GM21390 (cell line): ENCODE measurements around the gene CACNA1E.

Source experiments
- ATAC-seq: cut with Tn5 transposase; IDR thresholded peaks from one replicate; pipeline ENCODE4 v1.9.1; 2021; ENCODE audit not compliant: unreplicated experiment

CACNA1E gene

DNA sequence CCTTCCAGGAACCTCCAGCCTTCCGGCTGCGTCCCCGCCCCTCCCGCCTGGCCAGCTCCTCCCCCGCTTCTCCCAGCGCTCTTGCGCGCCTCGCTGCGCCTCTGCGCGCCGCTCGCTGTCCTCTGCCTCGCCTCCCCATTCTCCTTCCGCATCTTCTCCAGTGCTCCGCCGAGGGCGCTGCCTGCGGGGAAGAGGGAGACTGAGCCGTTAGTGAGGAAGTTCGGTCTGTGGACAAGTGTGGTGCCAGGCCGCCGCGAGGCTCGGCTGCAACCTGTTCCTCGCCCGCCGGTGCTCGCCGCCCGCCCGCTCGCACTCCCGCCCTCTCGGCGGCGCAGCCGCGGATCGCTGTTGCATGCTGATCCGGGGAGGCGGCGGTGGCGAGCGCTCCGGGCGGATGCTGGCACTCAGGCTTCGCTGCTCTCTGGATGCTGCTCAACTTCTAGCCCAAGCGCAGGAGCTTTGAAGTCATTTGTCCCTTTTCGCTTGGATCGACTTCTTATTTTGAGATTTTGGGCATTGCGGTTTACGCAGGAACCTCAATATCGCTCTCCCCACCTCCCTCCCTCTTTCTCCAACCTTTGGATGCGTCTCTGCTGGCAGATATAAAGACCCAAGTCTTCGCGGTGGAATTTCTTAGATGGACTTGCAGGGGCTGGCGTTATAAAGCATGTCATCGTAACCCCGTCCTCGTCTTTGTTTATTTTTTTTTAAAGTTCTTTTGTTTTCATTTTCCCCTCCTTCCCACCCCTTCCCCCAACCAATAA is 614 bp upstream of the CACNA1E start:
- ATAC-seq = peak; percentile 46

DNA sequence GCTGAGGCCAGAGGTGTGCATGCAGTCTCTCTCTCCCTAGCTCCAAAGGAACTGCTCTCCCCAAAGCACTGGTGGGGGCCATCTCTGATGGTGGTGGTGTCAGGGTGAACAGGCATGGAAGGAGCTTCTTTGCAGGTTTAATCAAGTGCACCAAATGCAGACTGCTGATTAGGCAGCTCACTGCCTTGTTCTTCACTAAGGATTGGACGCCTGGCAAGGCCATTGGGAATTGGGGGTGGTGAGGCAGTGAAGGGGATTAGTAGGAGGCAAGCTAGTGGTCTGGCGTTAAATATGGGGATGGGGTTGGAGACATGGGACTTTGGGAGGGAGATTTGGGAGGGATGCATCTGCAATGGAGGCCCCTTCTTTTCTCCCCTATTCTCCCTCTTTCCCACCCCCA is 1.5 kb downstream of the CACNA1E start:
- ATAC-seq = no peak

DNA sequence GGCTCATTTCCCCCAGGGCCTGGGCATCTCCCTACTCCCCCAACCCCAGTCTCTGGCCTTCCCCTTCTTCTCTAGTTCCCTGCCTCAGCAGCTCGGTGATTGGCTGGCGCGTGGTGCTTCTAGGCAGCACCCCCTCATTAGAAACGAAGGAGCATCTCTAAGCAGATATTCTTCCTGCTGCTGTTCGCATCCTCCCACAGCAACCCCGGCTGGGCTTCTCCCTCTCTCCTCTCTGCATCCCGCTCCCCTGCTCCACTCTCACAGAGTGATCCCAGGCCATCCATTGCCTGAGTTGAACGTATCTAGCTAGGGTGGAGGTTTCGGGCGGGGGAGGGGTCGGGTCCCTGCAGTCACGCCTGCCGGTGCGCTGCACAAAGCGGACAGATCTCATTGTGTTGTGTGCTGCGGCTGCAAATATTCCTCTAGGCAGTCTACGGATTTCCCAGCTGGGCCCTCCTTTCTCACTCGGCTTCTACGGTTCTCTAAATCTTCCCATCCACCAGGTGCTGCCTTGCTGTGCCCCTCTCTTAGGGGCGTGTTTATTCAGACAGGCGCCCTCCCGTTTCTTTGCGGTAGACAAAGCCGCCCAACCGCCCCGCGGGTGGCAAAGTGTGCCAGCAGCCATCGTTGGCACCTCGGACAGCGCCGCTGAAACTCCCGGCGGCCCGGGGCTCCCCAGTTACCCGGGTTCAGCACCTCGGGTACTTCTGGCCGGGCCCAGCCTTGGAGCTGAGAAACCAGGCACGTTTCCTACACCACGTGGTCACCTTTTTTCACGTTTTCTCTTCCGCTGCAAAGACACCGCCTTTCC is 2.2 kb downstream of the CACNA1E start:
- peak; percentile 42 for ATAC-seq

DNA sequence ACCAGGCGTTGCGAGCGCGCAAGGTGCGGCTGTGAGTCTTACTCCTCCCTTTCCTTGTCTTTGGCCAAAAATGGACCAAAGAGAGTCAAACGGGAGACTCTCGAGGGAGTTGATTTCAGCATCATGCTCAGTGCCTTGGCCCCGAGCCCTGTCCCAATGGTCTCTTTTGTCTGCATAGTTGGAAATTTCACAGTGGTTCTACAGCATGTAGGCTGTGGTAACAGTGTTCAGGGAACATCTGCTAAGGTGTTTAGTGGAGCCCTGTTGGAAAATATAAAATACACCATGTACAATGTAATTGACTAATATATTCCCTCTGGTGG is 2.7 kb downstream of the CACNA1E start:
- ATAC-seq = peak; percentile 1

DNA sequence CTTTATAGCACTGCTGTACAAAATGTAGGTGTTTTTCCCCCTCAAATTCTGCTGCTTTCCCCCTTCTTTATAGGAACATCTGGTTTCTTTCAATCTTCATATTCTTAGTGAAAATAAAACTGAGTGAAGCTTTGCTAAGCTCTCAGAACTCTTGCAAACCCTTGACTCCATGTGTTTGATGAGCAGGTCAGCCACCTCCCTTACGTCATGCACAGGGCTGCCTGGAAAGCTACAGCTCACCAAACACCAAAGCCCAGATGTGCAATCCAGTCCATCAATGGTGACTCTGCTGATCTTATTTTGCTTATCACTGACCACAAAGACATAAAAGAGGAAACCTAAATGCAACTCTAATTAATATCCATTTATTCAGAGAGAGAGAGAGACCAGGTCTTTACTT is 5.5 kb downstream of the CACNA1E start:
- ATAC-seq = no peak

DNA sequence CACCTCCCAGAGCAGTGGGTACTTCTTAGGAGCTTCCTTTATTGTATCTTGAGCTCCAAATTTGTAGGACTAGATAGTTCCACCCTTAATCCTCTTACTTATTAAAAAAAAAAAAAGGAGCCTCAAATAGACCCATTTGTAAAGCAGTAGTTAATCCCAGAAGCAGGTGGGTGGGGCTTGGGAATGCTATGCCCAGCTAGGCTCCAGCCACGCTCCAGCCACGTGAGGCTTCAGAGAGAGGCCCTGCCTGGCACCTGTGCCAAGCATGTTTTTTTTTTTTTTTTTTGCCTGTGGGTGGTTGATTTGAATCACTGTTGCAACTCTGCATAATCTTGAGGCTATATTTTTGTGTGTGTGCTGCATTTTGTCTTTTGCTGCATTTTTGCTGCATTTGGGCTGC is 7.0 kb downstream of the CACNA1E start:
- no peak for ATAC-seq

DNA sequence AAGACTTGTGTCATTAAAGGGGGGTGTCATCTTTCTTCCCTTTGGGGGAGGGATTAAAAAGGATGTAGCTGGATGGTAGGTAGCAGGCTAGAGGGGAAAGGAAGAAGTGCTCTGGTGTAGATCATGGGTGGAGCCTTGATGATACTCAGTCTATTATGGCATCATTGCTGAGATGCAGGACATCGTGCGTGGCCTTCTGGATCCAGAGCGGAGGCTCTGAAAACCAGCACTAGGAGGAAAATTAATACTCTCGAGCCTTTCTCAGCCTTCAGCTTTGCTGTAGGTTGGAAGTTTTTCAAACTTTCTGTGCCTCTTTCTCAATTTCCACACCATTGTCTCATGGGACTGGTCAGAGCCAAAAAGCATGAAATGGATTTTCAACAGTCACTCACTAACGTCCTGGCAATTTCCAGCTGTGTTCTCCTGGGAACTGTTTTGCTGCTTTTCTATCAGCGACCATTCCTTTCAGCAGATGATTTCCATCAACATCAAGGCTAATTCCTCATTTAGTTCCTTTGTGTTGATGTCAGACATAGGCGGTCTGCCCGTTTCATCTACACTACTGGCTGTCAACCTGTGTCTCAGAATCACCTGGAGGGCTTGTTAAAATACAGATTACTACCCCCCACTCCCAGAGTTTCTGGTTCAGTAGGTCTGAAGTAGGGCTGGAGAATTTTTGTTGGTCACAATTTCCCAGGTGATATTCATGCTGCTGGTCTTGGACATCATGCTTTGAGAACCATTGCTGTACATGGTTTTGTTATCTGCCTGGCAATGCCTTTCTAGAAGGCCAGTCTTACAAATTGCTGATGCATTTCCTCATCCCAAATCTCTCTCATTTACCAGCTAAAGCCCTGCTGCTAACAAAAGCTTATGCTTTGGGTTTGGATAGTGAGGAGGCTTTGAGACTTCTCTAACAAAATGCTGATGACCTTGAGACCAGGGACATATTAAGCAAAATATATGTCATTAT is 7.7 kb downstream of the CACNA1E start:
- no peak for ATAC-seq

DNA sequence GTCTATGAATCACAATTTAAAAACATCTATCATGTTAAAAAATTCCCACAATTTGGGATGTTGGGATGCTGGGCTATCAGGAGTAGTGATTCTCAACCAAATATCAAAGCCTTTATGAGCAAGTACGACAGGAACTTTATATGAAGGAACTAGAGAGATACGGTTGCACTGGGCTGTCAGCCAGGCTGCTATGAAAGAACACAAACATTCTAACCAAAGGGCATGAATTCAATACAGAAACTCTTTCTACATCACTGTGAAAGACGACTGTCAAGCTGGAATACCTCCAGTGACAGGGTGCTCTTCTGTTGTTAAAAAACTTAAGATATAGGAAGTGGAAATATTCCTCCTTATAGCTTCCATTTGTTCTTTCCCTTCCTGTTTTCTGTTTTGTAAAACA is 9.8 kb downstream of the CACNA1E start:
- no peak for ATAC-seq

DNA sequence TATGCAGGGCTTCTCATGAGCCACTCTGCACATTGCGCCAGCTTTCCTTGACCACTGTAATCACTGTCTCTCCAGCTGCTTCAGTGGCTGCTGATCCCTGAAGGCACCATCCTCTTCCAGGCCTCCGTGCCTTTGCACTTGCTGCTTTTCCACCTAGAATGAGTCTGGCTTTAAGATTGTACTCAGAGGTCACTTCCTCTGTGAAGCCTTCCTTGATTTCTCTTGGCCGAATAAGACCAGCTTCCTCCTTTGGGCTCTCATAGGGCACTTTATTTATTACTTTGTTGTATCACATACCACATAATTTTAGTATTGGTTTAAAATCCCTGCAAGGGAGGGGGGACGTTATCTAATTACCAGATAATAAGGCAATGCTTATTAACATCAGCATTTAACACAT is 10.6 kb downstream of the CACNA1E start:
- no peak for ATAC-seq

DNA sequence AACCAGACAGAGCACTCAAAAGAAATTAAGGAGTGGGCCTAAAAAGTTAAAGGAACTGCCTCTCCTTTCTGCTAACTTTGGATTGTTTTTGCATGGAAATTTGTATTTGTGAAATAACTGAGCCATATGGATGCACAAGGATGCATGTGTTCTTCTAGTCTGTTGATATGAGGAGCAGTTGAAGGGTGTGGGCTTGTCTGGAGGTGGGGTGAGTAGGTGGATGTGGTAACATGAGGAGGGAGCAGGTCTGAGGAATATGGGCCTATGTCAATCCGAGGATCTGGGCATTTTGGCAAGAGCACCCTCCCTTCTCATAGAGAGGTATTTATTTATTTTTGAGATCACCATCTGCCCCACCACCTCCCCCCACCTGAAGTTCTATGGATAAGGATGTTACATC is 13.4 kb downstream of the CACNA1E start:
- no peak for ATAC-seq

DNA sequence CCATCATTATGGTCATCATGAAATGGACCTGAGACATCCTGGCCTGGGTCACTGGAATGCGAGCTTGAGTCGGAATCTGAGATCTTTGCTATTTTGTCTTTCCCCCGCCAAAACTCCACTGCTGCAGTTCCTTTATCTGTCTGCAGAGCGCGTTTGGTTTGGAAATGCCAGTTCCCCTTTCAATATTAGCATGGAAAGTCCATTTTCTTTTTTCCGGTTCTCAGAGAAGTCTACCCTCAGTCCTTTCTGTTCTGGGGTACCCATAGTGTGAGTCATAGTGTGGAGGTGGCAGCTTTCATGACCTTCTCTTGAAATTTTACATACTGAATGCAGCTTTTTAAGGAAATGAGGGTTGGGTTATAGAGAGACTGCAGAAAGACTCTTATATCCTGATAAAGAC is 14.6 kb downstream of the CACNA1E start:
- ATAC-seq = no peak

DNA sequence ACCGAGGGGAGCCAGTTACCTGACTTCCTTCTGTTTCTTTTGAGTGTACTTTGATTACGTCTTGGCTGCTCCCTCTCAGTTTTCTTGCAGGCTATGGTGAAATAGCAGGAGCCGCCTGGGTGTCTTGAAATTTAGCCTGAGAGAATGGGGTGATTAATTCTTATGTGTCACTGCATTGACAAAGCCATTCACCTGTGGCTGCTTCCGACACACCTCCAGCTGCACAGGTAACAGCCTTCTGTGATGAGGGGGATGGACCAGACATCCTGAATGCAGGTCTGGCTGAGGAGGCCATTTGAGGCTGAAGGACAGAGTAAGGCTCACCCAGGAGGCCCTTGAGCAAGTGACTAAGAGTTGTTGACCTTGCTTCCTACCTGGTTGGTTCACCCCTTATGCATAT is 16.5 kb downstream of the CACNA1E start:
- no peak for ATAC-seq

DNA sequence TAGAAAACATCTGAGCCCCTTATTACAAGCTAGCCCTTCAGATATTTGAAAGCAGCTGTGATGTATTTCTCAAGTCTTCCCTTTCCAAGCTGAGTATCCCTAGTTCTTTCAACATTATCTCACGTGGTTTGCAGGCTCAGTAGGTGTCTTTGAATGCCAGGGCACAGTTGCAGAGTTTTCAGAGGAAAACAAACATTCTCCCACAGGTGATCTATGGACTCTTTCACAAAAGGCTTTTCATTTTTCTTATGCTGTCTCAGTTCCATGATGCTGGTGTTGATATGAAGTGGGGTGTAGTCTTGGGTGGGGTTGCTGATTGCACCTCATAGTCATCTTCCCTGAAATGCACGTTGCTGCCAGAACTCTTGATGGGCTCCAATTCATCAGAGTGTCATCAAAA is 17.3 kb downstream of the CACNA1E start:
- no peak for ATAC-seq

DNA sequence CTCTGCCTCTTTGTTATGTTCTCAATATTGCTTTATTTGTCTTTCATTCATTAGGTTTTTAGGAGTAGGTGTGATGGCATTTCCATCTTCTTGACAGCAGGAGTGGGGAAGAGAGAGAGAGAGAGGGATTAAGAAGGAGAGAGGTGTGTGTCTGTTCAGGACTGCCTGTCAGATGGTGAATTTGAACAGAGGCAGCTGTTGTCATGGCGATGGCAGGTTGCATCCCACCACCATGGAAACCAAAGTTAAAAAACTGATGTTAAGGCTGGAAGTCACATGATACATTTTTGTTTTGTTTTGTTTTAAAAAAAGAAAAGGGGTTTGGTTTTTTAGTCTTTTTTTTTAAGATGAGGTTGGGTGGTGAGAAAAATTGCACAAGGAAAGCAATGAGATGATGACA is 18.3 kb downstream of the CACNA1E start:
- no peak for ATAC-seq

DNA sequence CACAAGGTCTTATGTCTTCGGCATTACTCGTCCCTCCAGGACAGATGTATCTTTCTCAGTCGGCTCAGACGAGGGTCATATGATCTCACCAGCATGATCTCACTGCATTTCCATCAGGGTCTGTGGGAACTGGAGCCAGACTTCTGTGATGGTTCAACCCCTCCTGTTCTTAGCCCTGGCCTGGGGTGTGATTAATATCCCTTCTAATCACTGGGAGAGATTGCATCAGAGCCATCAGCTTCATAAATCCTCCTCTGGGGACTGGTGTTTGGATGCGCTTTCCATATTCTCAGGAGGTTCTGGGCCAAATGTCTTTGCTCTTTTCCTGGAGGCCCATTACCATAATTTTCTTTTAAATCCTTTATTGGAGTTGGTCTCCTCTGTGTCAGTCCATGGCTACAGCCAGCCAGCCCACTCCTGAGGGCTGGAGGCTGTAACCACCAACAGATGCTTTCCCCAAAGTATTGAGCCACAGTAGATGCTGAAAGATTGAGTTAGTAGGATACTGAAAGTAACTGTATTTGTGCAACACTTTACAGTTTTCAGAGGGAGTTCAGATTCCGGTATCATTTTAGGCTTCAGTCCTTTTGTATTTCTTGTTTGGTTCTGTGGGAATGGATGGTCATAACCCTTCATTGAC is 20.0 kb downstream of the CACNA1E start:
- no peak for ATAC-seq

DNA sequence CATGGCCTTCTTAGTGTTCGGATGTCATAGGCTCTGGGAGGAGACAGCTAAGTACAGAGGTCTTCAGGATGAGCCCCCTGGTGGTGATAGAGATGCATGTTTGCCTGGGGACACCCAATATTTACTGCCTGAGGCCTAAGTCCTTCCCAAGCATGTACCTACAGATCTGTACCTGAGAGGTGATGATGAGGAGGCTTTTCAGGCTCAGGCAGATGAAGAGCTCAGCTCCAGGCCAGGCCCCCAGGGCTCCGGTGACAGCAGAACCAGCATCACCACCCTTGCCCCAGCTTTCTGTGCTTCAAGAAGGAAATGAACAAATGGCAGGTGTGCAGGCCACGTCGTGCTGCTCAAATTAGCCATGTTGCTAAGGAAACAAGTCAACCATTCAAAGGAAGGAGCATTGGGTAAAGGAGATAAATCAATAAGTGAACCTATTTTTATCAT is 21.1 kb downstream of the CACNA1E start:
- peak; percentile 48 for ATAC-seq

DNA sequence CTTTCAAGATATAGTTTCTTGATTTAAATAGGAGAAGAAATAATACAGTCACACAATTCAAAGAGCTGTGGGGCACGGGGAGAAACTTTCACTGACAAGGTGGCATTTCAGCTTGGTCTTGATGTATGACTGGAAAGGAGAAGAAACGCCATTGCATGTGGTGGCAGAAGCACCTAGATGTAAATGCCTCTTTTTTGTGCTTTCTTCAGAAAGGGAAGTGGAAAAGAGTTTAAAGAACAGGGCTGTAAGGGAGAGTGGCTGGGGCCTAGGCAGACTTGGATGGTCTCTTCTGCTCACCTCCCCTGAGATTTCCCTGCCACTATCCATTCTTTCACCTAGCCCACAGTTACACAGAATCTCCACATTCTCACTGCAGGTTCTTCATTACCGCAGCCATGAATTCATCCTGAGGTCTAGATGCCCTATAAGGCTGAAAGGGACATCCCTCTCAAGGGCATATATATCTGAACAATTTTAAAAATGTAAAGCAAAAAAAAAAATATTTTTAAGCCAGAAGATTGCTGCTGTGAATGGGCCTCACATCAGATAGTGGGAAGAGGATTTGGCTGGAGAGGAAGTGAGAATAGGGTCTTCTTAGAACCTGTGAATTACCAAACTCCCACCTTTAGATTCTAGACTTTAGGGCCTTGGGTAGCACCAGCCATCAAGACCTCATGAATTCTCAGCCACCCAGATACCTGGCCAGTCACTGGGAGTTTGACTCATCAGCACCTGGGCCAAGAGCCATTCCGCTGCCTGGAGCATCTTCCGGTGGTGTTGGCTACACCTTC is 23.4 kb downstream of the CACNA1E start:
- no peak for ATAC-seq

DNA sequence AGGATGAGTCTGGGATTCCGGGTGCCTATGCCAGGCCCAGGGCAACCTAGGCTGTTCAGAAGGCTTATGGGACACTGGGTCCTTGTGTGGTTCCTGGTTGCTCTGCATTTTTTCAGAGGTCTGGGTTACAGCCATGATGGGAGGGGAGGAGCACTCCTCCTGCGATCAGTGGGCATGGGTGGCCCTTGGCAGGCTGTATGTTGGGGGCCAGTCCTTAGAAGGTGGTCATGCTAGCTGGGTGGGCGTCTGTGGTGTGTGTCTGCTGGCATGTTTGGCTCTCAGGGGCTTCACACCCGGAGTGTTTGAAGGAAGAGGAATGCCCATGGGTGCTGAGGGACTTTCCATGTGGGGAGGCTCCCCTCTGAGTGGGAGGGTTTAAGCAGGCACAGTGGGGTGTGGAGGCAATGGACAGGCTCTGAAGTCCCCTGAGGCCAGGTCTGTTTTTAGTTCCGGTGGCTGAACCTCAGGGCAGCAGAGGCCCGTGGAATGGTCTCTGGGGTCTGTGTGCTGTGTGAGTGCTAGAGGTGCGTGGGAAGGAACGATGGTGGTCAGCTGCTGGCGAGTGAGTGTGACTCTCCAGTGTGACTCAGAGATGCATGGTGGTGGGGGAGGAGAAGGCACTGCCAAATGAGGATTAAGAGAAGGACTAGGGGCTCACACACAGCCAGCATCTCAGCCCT is 25.3 kb downstream of the CACNA1E start:
- ATAC-seq = no peak

DNA sequence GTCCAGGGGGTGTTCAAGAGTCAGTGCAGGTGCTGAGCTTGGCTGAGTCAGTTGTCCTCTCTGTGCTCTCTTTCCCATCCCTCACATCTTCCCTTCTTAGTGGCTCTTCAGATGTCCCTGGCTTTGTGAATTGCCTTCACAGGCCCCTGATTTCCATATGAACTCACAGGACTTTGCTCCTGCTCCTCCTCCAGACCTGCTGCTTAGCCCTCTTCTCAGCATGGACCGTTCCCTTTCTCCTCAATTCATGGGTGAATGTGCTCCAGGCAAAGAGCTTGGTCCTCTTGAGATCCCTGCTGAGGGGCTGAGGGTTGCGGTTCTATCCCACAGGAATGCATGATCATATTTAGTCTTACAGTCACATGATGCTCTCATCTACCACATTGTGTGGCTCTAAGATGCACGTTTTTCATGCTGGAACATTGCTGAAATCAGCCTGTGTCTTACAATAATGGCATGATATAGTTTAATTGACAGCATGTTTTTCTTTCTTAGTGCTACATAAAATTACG is 30.5 kb downstream of the CACNA1E start:
- ATAC-seq = no peak
